Neural cell (in vitro differentiated cells): Measurements from ENCODE around the gene ATN1. TPM values are rescaled to one million over a fixed set of nuclear protein-coding genes. Genes with fewer than 3 reads are reported as not detected.

Experiments used
- H2AFZ ChIP-seq: fragments of 200-600, 300-800 bp; sonication (generic), shearing (Covaris generic); 2 replicates; pipeline ENCODE4 v1.6.0; 2014; ENCODE audit warnings: low read depth, mild to moderate bottlenecking, antibody characterized with exemption, low read length, moderate library complexity
- H3F3A ChIP-seq: fragments of 200-600 bp; shearing (Covaris generic); 2 replicates; pipeline ENCODE4 v1.6.1; 2016; ENCODE audit warnings: mild to moderate bottlenecking, moderate library complexity, mixed read lengths, antibody characterized with exemption, low read length; ENCODE audit not compliant: insufficient read depth, poor library complexity, severe bottlenecking
- H3K27ac ChIP-seq: fragments of 200-600, 300-800 bp; sonication (generic), shearing (Covaris generic); 2 replicates; pipeline ENCODE4 v1.5.1; 2014; ENCODE audit warnings: mild to moderate bottlenecking, low read length, moderate library complexity
- H3K27me3 ChIP-seq: fragments of 300-800, 200-600 bp; sonication (generic), shearing (Covaris generic); 2 replicates; pipeline ENCODE4 v1.6.0; 2014; ENCODE audit warnings: mild to moderate bottlenecking, low read depth, low read length, moderate library complexity; ENCODE audit not compliant: insufficient read depth
- H3K36me3 ChIP-seq: fragments of 300-800, 200-600 bp; sonication (generic), shearing (Covaris generic); 2 replicates; pipeline ENCODE4 v1.5.1; 2014; ENCODE audit warnings: mild to moderate bottlenecking, antibody characterized with exemption, low read length, moderate library complexity; ENCODE audit not compliant: insufficient read depth
- H3K4me2 ChIP-seq: fragments of 300-800, 200-600 bp; sonication (generic), shearing (Covaris generic); 2 replicates; pipeline ENCODE4 v1.6.0; 2014; ENCODE audit warnings: mild to moderate bottlenecking, low read length
- H3K4me3 ChIP-seq: fragments of 300-800, 200-600 bp; sonication (generic), shearing (Covaris generic); 2 replicates; pipeline ENCODE4 v1.5.1; 2014; ENCODE audit warnings: mild to moderate bottlenecking, low read length, moderate library complexity
- H3K79me2 ChIP-seq: fragments of 200-600 bp; shearing (Covaris generic); replicated peaks from 2 replicates; pipeline ENCODE4 v1.6.0; 2014; ENCODE audit warnings: mild to moderate bottlenecking, low read length, moderate library complexity; ENCODE audit not compliant: insufficient read depth
- H3K9ac ChIP-seq: fragments of 300-800, 200-600 bp; sonication (generic), shearing (Covaris generic); 2 replicates; pipeline ENCODE4 v1.6.1; 2016; ENCODE audit warnings: mild to moderate bottlenecking, low read length, mixed read lengths
- H3K9me2 ChIP-seq: fragments of 200-600 bp; shearing (Covaris generic); 2 replicates; pipeline ENCODE4 v1.6.1; 2016; ENCODE audit warnings: mild to moderate bottlenecking, low read length, mixed read lengths; ENCODE audit not compliant: insufficient read depth
- H3K9me3 ChIP-seq: fragments of 200-600, 300-800 bp; sonication (generic), shearing (Covaris generic); 2 replicates; pipeline ENCODE4 v1.6.1; 2016; ENCODE audit warnings: mild to moderate bottlenecking, mixed run types, low read length, moderate library complexity, mixed read lengths
- H4K20me1 ChIP-seq: fragments of 200-600 bp; shearing (Covaris generic); 2 replicates; pipeline ENCODE4 v1.6.1; 2016; ENCODE audit warnings: mild to moderate bottlenecking, mixed run types; ENCODE audit not compliant: insufficient read depth
- EP300 ChIP-seq: fragments of 450-650 bp; conservative IDR thresholded peaks from 2 replicates; pipeline ENCODE4 v1.6.1; 2014; ENCODE audit warnings: antibody characterized with exemption, mild to moderate bottlenecking, moderate library complexity; ENCODE audit not compliant: poor library complexity, severe bottlenecking
- EZH2 ChIP-seq: fragments of 200-600, 300-800 bp; shearing (Covaris generic), sonication (generic); IDR thresholded peaks from 2 replicates; pipeline ENCODE4 v1.6.1; 2014; ENCODE audit warnings: antibody characterized with exemption, low read length, borderline replicate concordance, mild to moderate bottlenecking; ENCODE audit not compliant: insufficient read depth, poor library complexity, severe bottlenecking
- MXI1 ChIP-seq: fragments of 450-650 bp; conservative IDR thresholded peaks from 2 replicates; pipeline ENCODE4 v1.6.1; 2014; ENCODE audit warnings: antibody characterized with exemption, mild to moderate bottlenecking; ENCODE audit not compliant: poor library complexity, severe bottlenecking
- POLR2AphosphoS5 ChIP-seq: IDR thresholded peaks from 2 replicates; pipeline ENCODE4 v1.6.1; 2012
- SMC3 ChIP-seq: fragments of 450-650 bp; conservative IDR thresholded peaks from 2 replicates; pipeline ENCODE4 v1.6.1; 2014; ENCODE audit warnings: antibody characterized with exemption, mild to moderate bottlenecking, moderate library complexity; ENCODE audit not compliant: poor library complexity
- TAF1 ChIP-seq: IDR thresholded peaks from 2 replicates; pipeline ENCODE4 v1.6.1; 2012; ENCODE audit warnings: low read depth
- polyA plus RNA-seq: library from polyadenylated mRNA; depleted of rRNA; stranded (reverse); fragments of >200 nt; gene quantifications from 2 replicates; pipeline ENCODE4 v1.2.3, GENCODE V29; 2014
- TF ChIP-seq, protein P1 (sequence below): IDR thresholded peaks from 2 replicates; pipeline ENCODE4 v1.6.1; 2012; ENCODE audit warnings: borderline replicate concordance
- TF ChIP-seq, protein P2 (sequence below): fragments of 450-650 bp; IDR thresholded peaks from 2 replicates; pipeline ENCODE4 v1.5.1; 2014; ENCODE audit warnings: antibody characterized with exemption, mild to moderate bottlenecking, moderate library complexity; ENCODE audit not compliant: poor library complexity, severe bottlenecking

The ATN1 gene
- polyA plus RNA-seq, 1 donor from 2014 or later: 9.2 TPM

DNA sequence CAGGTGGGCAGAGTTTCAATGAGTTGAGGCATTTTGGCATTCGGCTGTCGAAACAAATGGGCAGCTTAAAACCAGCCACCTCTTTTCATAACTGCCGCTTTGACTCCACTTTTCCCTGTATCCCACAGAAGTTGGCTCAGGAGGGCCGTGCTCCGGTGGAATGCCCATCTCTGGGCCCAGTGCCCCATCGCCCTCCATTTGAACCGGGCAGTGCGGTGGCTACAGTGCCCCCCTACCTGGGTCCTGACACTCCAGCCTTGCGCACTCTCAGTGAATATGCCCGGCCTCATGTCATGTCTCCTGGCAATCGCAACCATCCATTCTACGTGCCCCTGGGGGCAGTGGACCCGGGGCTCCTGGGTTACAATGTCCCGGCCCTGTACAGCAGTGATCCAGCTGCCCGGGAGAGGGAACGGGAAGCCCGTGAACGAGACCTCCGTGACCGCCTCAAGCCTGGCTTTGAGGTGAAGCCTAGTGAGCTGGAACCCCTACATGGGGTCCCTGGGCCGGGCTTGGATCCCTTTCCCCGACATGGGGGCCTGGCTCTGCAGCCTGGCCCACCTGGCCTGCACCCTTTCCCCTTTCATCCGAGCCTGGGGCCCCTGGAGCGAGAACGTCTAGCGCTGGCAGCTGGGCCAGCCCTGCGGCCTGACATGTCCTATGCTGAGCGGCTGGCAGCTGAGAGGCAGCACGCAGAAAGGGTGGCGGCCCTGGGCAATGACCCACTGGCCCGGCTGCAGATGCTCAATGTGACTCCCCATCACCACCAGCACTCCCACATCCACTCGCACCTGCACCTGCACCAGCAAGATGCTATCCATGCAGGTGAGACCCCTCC is 10.8 kb downstream of the ATN1 start:
- H2AFZ ChIP-seq: no peak overlapping the region
- H3K9ac ChIP-seq: peak overlapping the region; percentile 42

GRCh38 chr12:6939191-6939540 is 11.4 kb downstream of the ATN1 start:
- Histone ChIP-seq H3K27me3 (no peaks in the 10 kb centered on the region), H4K20me1 (no peaks in the 10 kb centered on the region), H3K27ac (no peak overlapping the region), H3K4me2 (no peak overlapping the region), H3K79me2 (peaks cover 4% of the 10 kb centered on the region), H3K9ac (no peak overlapping the region), H3K9me3 (no peaks in the 10 kb centered on the region), H3K4me3 (no peak overlapping the region), H2AFZ (no peak overlapping the region), H3F3A (peaks cover 7% of the 10 kb centered on the region), H3K9me2 (no peaks in the 10 kb centered on the region), H3K36me3 (peaks cover 4% of the 10 kb centered on the region)
- TF ChIP-seq MXI1: no peak
- no peak for TF ChIP-seq POLR2AphosphoS5
- TF ChIP-seq SMC3: no peak
- TF ChIP-seq, protein P1, sequence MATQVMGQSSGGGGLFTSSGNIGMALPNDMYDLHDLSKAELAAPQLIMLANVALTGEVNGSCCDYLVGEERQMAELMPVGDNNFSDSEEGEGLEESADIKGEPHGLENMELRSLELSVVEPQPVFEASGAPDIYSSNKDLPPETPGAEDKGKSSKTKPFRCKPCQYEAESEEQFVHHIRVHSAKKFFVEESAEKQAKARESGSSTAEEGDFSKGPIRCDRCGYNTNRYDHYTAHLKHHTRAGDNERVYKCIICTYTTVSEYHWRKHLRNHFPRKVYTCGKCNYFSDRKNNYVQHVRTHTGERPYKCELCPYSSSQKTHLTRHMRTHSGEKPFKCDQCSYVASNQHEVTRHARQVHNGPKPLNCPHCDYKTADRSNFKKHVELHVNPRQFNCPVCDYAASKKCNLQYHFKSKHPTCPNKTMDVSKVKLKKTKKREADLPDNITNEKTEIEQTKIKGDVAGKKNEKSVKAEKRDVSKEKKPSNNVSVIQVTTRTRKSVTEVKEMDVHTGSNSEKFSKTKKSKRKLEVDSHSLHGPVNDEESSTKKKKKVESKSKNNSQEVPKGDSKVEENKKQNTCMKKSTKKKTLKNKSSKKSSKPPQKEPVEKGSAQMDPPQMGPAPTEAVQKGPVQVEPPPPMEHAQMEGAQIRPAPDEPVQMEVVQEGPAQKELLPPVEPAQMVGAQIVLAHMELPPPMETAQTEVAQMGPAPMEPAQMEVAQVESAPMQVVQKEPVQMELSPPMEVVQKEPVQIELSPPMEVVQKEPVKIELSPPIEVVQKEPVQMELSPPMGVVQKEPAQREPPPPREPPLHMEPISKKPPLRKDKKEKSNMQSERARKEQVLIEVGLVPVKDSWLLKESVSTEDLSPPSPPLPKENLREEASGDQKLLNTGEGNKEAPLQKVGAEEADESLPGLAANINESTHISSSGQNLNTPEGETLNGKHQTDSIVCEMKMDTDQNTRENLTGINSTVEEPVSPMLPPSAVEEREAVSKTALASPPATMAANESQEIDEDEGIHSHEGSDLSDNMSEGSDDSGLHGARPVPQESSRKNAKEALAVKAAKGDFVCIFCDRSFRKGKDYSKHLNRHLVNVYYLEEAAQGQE: no peak

More for the DNA sequence above, 10.8 kb downstream of the ATN1 start:
- Histone ChIP-seq H4K20me1 (peaks cover 3% of the 10 kb centered on the region), H3F3A (peaks cover 7% of the 10 kb centered on the region), H3K4me2 (no peak overlapping the region), H3K79me2 (peaks cover 10% of the 10 kb centered on the region), H3K27me3 (no peaks in the 10 kb centered on the region), H3K4me3 (peak overlapping the region; percentile 71), H3K27ac (peak overlapping the region; percentile 91), H3K36me3 (peaks cover 8% of the 10 kb centered on the region), H3K9me3 (no peaks in the 10 kb centered on the region), H3K9me2 (no peaks in the 10 kb centered on the region)
- TF ChIP-seq SMC3 (no peak), MXI1 (no peak), EZH2 (no peak), TAF1 (no peak), POLR2AphosphoS5 (no peak), EP300 (no peak)
- TF ChIP-seq, protein P1: no peak
- TF ChIP-seq, protein P2, sequence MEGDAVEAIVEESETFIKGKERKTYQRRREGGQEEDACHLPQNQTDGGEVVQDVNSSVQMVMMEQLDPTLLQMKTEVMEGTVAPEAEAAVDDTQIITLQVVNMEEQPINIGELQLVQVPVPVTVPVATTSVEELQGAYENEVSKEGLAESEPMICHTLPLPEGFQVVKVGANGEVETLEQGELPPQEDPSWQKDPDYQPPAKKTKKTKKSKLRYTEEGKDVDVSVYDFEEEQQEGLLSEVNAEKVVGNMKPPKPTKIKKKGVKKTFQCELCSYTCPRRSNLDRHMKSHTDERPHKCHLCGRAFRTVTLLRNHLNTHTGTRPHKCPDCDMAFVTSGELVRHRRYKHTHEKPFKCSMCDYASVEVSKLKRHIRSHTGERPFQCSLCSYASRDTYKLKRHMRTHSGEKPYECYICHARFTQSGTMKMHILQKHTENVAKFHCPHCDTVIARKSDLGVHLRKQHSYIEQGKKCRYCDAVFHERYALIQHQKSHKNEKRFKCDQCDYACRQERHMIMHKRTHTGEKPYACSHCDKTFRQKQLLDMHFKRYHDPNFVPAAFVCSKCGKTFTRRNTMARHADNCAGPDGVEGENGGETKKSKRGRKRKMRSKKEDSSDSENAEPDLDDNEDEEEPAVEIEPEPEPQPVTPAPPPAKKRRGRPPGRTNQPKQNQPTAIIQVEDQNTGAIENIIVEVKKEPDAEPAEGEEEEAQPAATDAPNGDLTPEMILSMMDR: no peak
